CD4-positive, alpha-beta T cell treated with Interleukin-15 for 1 hour (primary cell): ENCODE results near the gene KSR1.
"Not testable (repeated sequence)": the region's sequence is repeated elsewhere in the genome, so short reads cannot be mapped to it uniquely, and the experiment has no call there.

Experiments used
- DNase-seq: peaks from one replicate; pipeline ENCODE4 v3.0.0-alpha.2; 2020

The KSR1 gene

DNA sequence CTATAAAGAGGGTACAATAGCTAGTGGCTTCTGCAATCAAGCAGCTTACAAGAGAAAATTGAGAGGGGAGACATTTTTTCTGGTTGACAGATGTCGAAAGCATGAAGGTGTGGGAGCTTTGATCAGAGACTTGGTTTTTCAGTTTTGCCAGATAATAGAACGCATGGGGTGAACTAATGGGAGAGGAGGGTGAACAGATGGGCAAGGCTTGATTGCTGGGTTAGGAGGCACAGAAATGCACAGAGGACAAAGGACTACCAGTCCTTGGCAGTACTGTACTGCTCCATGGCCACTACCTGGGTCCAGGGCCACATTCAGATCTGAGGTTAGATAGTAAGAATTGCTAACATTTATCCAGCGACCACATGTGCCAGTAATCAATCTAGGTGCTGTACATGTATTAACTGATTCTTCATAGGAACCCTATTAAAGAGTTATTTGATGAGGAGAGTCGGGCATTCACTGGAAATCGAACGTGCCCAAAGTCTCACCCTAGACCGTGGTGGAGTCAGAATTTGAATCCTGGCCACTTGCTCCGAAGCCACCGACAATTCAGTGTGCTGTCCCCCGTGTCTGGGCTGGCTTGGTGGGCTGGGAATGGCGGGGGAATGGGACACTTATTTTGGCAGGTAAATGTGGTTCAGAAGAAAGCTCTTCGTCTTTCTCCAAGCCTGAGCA, 873 bp upstream of the KSR1 start:
- no peak for DNase-seq

- no peak for DNase-seq
Measured at GRCh38 chr17:27456681-27457359, 572 bp downstream of the KSR1 start.

DNA sequence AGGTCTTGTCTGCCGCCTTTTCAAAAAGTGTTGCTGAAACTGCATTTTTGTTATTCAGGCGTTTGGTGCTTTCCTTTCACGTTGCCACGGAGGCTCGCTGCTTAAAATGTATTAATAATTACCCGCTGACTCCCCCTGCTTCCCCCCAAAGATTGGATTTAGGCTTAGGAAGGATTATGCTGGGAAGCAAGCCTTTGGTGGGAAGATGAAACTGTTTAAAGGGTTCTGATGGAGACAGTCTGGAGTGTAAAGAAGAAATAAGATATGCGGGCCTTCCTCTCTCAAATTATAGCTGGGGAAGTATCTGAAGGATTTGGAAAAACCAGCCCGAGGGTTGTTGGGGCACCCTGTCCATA, 1.1 kb downstream of the KSR1 start:
- no peak for DNase-seq

DNA sequence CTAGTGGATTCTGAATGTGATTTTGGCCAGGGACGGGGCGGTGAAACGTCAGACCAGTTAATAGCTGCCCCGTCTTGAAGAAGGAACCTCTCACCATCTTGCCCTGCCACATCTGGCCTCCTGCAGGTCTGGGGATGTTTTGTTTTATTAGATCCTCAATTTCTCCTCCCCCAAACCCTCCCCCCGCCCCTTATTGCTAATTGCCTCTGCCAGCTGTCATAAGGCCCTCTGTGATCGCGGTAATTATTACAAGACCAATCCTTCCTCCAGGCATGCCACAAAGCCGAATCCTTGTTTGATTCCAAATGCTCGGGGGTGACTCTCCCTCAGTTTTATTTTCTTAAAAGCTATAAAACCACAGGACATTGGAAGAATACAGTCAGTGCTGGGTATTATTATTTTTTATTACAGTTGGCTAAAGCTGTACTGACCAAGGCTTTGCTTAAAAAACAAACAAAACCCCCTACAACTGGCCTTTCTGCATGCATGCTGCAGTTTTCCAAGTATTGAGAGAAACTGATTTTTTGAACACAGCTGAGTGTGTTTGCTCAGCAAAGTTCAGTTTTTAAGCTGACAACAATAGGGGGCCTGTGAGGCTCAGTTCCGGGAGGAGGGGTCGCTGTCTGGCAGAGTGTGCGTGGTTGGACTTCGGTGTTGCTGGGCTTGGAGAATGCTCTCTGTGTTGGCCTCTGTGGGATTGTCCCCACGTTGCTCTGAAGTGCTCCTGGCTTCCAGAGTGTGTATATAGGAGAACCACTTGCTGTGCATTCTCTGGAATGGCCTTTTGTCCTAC, 1.7 kb downstream of the KSR1 start:
- no peak for DNase-seq

DNA sequence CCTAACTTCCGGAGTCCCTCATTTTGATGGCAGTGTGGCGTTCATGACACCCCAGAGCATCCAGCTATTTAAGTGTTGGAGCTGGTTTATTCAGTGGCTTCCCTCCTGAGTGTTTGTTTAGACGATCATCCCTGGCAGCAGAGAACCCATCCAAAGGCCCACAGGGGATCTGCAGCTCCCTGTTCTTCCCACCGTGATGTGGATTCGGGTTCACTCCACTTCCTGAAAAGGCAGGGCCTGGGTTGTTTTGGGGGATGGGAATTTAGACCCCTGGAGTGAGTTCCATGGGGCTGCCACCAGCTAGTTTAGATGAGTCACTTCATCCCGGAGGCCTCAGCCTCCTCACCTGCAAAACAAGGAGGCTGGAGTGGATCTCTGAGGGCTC, 2.3 kb downstream of the KSR1 start:
- DNase-seq: no peak

DNA sequence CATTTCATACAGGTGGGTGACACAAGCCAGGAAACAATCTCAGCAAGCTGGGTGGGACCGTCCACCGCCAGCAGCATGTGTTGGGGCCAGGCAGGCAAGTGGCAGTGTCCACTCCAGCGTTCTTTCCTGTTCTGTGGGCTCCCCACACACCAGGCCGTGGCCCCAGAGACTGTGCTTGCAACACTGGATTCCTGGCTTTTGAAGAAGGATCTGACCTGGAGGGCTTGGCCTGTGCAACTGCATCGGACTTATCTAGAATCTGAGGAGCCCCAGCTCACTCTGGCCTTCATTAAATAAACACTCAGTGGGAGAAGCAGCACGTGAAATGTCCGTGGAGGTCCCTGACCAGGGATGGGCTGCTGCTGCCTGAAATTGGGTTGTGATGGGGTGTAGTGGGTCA, 3.2 kb downstream of the KSR1 start:
- no peak for DNase-seq

DNA sequence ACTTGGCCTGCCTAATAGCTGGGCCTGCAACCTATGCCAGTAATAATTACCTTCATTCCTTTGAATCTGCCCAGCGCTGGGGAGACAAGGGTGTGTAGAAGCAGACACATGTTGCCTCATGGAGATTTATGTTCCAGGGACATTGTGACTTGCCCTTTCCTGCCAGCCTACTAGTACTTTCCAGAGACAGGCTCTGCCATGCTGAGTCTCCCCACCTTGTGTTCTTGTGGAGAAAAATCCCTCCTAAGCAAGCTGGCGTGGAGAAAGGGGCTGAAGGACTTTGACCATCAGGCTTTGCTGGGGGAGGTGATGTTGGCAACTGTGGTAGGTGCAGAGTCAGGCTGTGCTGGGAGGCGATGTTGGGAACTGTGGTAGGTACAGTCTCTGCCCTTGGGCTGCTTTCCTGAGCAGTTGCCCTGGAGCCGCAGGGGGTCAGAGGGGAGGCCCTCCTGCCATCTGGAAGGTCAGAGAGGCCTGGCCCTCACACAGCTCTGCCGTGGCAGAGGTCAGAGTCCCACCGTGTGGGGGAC, 4.0 kb downstream of the KSR1 start:
- DNase-seq: no peak

DNA sequence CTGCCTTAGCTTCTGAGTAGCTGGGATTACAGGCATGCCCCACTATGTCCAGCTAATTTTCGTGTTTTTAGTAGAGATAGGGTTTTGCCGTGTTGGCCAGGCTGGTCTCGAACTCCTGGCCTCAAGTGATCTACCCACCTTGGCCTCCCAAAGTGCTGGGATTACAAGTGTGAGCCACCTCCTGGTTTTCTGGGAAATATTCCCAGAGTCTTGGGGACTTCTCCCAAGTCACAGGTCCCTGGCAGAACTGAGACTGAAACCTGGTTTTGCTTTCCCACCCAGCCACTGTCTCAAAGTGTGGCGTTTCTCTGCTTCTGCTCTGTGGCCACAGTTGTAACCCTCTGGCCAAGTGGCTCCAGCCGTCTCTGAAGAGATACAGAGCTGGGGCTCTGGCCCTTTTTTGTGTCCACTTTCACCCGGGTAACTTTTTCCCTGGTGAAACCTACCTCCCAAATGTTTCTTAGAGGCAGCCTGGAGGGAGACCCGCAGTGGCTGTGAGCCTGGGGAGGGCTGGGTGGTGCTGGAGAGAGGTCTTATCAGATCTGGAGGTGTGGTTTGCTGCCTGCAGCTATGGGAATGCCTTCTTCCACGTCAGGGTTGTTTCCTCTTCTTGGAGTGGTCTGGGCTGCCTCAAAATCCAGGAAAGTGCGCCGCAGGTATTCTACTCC, 5.1 kb downstream of the KSR1 start:
- DNase-seq: no peak

DNA sequence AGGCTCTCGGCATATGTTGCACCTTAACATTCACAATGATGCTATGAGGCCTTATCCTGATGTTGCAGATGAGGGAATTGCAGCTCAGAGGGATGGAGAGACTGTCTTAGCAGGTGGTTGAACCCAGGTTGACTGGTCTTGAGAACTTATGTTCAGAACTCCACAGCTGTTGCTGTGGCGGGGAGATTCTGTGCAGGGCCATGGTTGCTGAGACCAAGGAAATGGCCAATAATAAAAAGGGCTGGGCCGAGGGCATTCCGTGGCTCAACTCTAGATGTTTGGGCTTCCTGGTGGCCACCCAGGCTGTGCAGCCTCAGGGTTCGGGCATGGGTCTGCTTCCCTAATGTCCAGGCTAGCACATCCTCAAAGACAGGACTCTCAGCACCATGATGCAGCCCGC, 5.9 kb downstream of the KSR1 start:
- no peak for DNase-seq

DNA sequence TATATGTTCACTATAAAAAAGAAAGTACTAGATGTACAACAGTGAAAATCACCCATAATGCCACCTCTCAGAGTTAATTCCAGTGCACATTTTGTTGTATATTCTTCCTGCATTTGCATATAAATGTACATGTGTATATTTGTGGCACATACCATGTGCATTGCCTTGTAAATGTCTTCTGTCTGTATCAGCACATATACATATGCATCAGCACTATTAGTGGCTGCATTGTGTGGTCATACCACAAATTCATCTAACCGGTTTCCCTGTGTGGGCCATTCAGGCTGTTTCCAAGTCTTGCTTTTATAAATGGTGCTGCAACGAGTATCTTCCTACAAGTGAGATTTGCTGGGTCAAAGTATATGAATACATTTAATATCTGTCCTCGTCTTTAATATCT, 6.5 kb downstream of the KSR1 start:
- no peak for DNase-seq

DNA sequence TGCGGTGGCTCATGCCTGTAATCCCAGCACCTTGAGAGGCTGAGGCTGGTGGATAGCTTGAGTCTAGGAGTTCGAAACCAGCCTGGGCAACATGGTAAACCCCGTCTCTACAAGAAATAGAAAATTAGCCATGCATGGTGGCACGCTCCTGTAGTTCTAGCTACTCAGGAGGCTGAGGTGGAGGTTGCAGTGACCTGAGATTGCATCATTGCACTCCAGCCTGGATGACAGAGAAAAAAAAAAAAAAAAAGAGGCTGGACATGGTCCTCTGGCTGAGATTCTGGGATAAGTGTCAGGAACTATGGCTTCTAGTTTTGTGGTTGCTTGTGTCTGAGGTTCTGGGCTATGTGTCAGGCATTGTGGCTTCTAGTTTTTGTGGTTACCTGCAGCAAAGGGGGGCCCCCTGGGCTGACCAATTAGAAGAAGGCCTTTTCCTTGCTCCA, 7.0 kb downstream of the KSR1 start:
- no peak for DNase-seq

GRCh38 chr17:27464019-27464418, 7.8 kb downstream of the KSR1 start:
- not testable (repeated sequence) for DNase-seq

- no peak for DNase-seq
Measured at GRCh38 chr17:27464431-27464830, 8.2 kb downstream of the KSR1 start.

- DNase-seq: not testable (repeated sequence)
Measured at GRCh38 chr17:27465875-27466274, 9.6 kb downstream of the KSR1 start.

- no peak for DNase-seq
Measured at GRCh38 chr17:27466376-27466742, 10.1 kb downstream of the KSR1 start.

DNA sequence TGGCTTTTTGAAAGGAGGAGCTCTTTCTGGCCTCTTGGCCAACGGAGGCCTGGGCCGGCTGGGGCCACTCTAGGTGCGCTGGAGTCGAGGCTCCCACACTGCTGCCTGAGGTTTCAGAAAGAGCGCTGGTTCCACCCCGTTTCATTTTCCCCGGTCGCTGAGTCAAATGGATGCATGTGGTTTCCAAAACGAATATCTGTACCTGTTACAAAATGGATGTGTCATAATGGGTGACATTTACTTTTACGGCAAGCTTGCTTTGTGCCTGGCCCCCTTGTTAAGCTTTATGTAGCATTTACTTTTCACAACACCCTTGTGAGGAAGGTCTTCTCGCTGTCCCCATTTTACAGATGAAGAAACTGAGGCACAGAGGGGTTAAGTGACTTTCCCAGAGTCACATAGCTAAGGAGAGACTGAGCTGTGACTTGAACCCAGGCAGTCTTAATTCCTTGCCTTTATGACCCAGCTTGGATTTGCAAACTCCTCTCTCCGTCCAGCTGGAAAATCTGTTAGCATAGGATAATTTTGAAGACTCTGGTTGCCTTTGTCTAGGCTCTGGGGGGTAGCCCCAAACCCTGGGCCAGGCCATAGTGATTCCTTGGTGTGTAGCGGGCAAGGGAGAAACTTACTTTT, 10.6 kb downstream of the KSR1 start:
- DNase-seq: peak; percentile 41

DNA sequence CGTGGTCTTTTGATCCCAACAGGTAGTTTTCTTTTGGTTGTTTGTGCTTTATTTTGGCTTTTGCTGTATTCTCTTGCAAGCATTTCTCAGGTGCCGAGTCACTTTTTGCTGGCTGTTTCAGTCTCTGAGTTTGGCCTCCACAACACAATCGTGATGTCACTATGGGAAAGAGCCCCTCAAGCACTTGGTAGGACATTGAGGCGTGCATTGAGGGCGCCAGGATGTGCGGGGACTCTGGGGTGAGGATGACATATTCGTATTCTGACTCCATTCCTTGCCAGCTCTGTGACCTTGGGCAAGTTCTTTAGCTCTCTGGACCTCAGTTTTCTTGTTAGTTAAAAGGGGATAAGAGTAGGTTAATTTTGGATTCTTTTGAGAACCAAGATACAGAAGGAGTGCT, 13.0 kb downstream of the KSR1 start:
- DNase-seq: no peak

DNA sequence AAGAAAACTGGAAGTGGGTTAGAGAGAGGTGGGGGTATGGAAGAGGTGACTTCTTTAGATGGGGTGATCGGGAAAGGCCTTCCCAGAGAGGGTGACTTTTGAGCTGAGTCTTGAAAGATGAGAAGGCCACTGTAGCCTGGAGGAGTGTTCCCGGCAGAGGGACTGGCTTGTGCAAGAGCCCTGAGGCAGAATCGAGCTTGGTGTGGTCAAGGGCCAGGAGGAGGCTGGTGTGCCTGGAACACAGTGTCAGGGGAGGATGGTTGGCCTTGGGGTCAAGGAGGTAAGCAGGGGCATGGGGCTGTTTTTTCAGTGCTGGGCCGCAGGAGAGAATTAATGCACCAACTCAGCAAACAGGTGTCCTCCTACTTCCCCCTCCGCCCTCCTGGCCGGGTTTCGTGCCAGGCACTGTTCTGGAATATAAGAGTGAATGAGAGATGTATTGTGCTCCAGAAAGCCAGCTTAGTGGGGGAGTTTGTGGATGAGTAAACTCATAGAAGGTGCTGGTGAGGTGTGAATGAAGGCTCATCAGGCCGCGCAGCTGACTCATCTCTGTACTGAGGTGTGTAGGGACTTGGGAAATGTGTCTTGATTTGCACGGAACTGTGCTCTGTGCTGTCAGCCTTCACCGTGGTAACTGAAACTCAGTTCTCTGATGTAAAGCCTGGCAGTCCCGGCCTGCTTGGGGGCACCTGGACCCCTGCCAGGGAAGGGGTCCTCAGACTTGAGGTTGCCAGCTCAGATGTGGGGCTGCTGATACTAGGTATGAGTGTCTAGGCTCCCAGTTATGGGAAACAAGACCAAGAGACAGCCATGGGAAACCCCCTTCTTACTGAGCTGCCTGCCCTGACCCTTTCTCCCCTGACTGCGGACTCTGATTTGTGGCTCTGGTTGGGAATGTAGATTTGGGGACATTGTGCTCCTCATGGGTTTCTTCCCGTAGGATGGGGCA, 15.3 kb downstream of the KSR1 start:
- peak; percentile 56 for DNase-seq

- DNase-seq: no peak
Measured at GRCh38 chr17:27473190-27473747, 17.0 kb downstream of the KSR1 start.

DNA sequence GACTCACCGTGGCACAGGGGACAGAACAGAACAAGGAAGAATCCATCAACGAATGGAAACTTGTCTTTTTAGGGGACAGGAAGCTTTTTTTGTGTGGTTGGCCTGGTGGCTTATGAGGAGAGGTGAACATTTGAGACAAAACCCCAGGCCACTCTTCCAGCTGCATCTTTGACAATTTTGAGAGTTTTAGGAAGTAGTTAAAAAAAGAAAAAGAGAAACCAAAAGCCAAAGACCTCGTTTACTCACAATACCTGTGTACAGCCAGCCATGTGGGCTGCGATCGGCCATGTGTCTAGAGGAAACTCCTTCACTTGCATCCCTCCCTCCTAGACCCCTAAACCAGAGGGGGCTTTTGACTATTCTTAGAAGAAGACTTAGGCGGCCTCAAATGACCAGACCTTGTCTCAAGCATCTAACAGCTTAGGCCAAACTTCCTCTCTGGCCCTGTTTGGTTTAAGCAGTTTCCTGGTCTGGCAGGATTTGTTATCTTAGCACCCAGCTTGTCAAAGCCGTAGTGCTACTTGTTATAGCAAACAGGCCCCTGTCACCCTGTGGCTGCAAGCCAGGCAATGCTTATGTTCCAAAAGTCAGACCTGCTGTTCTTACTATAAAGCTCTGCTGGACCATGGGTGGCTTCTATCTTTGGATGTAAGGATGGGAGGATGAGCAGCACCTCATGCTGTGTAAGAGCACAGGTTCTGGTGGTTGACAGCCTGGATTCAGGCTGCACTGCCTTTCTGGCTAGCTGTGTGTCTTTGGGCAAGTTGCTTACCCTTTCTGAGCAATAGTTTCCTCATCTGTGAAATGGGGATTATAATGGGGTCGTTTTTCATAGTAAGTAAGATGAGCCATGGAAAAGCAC, 17.7 kb downstream of the KSR1 start:
- peak; percentile 77 for DNase-seq
